ENCODE measurements around the gene AADACL3. TPM values are rescaled to one million over a fixed set of nuclear protein-coding genes. Genes with fewer than 3 reads are reported as not detected.
"Not testable (repeated sequence)": the region's sequence is repeated elsewhere in the genome, so short reads cannot be mapped to it uniquely, and the experiment has no call there.

AADACL3 gene
- total and polyA plus RNA-seq, 2 of the 8 experiments (the other 6 are each of a cell fraction or from before 2014, with no cell fraction given): 0.33 to 2.3 TPM

DNA sequence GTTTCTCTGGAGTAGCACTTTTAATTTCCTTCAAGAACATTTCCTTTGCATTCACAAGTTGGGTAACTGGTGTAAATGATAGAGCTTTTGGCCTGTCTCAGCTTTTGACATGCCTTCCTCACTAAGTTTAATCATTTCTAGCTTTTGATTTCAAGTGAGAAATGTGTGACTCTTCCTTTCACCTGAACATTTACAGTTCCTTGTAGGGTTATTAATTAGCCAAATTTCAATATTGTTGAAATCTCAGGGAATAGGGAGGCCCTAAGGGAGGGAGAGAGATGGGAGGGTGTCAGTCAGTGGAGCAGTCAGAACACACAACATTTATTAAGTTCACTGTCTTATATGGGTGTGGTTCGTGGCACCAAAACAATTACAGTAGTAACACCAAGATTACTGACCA, 14.2 kb downstream of the AADACL3 start (continued):
- TF ChIP-seq BCL11A (IDR thresholded peaks at IDR 0.05; ENCODE audit: low read depth in 2 of 2, low read length in 2 of 2) (no peak), SUZ12 (IDR thresholded peaks at IDR 0.05; ENCODE audit: low read length) (no peak), SRF (IDR thresholded peaks at IDR 0.05; ENCODE audit: low read depth, low read length) (no peak), TAF1 (IDR thresholded peaks at IDR 0.05; ENCODE audit: low read depth, low read length) (no peak), GTF2F1 (IDR thresholded peaks at IDR 0.05; ENCODE audit: borderline replicate concordance, low read depth, low read length) (no peak), CBX8 (IDR thresholded peaks at IDR 0.05; ENCODE audit: borderline replicate concordance, low read depth, low read length) (no peak)
- TF ChIP-seq, protein P1, sequence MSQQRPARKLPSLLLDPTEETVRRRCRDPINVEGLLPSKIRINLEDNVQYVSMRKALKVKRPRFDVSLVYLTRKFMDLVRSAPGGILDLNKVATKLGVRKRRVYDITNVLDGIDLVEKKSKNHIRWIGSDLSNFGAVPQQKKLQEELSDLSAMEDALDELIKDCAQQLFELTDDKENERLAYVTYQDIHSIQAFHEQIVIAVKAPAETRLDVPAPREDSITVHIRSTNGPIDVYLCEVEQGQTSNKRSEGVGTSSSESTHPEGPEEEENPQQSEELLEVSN (IDR thresholded peaks at IDR 0.05): no peak

DNA sequence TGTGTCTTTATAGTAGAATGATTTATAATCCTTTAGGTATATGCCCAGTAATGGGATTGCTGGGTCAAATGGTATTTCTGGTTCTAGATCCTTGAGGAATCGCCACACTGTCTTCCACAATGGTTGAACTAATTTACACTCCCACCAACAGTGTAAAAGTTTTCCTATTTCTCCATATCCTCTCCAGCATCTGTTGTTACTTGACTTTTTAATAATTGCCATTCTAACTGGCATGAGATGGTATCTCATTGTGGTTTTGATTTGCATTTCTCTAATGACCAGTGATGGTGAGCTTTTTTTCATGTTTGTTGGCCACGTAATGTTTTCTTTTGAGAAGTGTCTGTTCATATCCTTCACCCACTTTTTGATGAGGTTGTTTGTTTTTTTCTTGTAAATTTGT, 15.2 kb downstream of the AADACL3 start:
- H3K4ac ChIP-seq (replicated peaks; ENCODE audit: insufficient read length, low read depth, low read length); H4K8ac ChIP-seq (ENCODE audit: extremely low read depth, insufficient read depth, low read length); H3K79me1 ChIP-seq (ENCODE audit: low read depth, low read length); H4K20me1 ChIP-seq (replicated peaks in 1 of 2; ENCODE audit: control insufficient read depth in 1 of 2, insufficient read depth in 2 of 2, low read length in 2 of 2); H3K79me2 ChIP-seq (ENCODE audit: control insufficient read depth in 1 of 2, insufficient read depth in 2 of 2, low read length in 2 of 2); H4K91ac ChIP-seq (replicated peaks; ENCODE audit: insufficient read length, low read length); H3K4me1 ChIP-seq (replicated peaks in 1 of 4; ENCODE audit: control insufficient read depth in 3 of 4, insufficient read depth in 4 of 4, low read length in 3 of 4); FAIRE-seq; H3K36me3 ChIP-seq (ENCODE audit: control insufficient read depth in 2 of 4, insufficient read depth in 4 of 4, low read length in 3 of 4); H3K23me2 ChIP-seq (ENCODE audit: low read depth, low read length); CTCF ChIA-PET (ENCODE audit: partially characterized antibody); H3K56ac ChIP-seq (replicated peaks; ENCODE audit: insufficient read length, low read depth, low read length); H3K4me3 ChIP-seq (ENCODE audit: extremely low read depth in 1 of 4, insufficient read depth in 2 of 4, low read depth in 3 of 4, low read length in 4 of 4); H3K14ac ChIP-seq (ENCODE audit: insufficient read length); H2BK120ac ChIP-seq (replicated peaks; ENCODE audit: low read depth, low read length); H3K9me3 ChIP-seq (ENCODE audit: insufficient read depth in 2 of 2, low read depth in 1 of 2, low read length in 1 of 2); DNase-seq (ENCODE audit: low read depth in 1 of 2, low spot score in 2 of 2); H3K18ac ChIP-seq (ENCODE audit: extremely low read depth, low read length); H2AK5ac ChIP-seq (ENCODE audit: low read depth, low read length); H3K4me2 ChIP-seq (ENCODE audit: insufficient read depth in 1 of 2, low read depth in 2 of 2, low read length in 2 of 2); H2BK5ac ChIP-seq (ENCODE audit: low read depth, low read length); H2BK15ac ChIP-seq (ENCODE audit: low read length); H4K5ac ChIP-seq (ENCODE audit: insufficient read length, low read depth, low read length); H3K27ac ChIP-seq (ENCODE audit: low read depth, low read length); H3K9ac ChIP-seq (replicated peaks in 1 of 4; ENCODE audit: extremely low read depth in 1 of 4, low read depth in 3 of 4, low read length in 3 of 4); H3K23ac ChIP-seq (ENCODE audit: insufficient read length); H2BK20ac ChIP-seq (ENCODE audit: low read length); POLR2A ChIA-PET (ENCODE audit: partially characterized antibody); H2BK12ac ChIP-seq (ENCODE audit: low read depth, low read length); H3K27me3 ChIP-seq (replicated peaks in 1 of 4; ENCODE audit: control insufficient read depth in 3 of 4, extremely low read depth in 1 of 4, insufficient read depth in 3 of 4, low read length in 3 of 4); H2AFZ ChIP-seq (ENCODE audit: low read length): not testable (repeated sequence)
- WGBS, 2 experiments (ENCODE audit: extremely low coverage in 1 of 2, insufficient coverage in 1 of 2, insufficient read length in 1 of 2, insufficient replicate concordance in 2 of 2, low coverage in 1 of 2, low lambda C conversion rate in 2 of 2, missing lambda C conversion rate in 1 of 2): 95% methylated on average over 2 of the region's 2 CpGs; no CpG with 5 or more reads in 1 of the 2 experiments
